Activated T-helper 9 cell treated with anti-CD3 and anti-CD28 coated beads, Interleukin-2, amount 50 U/mL, for 16 hours (primary cell): ENCODE results near the gene CLEC18C.
"Not testable (repeated sequence)": the region's sequence is repeated elsewhere in the genome, so short reads cannot be mapped to it uniquely, and the experiment has no call there.

Source experiments
- DNase-seq: peaks from one replicate; pipeline ENCODE4 v3.0.0-alpha.2; 2020; ENCODE audit warnings: low read depth

The CLEC18C gene

GRCh38 chr16:70159355-70160348 is 13.9 kb upstream of the CLEC18C start:
- no peak for DNase-seq

DNA sequence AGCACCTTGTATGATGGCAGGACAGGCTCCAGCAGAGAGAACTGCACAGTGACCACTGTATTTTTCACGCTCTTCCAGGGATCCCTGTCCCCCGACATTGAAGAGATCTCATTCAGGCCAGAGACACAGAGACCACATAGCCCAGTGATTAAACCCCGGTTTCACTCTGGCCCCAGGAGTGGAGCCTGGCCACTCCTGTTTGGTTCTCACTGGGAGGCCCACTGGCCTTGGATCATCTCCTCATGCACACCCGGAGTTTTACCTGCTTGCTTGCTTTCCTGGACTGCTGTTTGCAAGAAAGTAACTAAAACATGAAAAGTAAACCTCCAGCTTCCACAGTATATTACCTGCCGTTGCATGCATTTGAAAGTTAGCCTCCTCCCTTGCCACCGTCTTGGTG is 13.2 kb upstream of the CLEC18C start:
- DNase-seq = no peak

DNA sequence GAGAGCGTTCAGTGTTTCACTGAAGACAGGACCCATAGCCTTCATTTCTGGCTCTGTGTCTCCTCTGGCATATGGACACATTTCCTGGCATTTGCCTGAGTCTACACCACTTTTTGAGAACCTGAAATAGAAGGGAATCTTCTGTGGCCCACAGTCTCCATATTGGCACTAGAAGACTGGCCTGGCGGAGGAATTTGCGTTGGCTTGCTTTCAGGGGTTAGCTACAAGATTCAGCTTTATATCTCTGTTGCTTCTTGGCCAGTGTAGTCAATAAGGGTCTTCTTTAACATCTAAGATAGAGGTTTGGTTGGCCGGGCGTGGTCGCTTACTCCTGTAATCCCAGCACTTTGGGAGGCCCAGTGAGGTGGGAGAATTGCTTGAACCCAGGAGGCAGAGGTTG is 12.8 kb upstream of the CLEC18C start:
- no peak for DNase-seq

DNA sequence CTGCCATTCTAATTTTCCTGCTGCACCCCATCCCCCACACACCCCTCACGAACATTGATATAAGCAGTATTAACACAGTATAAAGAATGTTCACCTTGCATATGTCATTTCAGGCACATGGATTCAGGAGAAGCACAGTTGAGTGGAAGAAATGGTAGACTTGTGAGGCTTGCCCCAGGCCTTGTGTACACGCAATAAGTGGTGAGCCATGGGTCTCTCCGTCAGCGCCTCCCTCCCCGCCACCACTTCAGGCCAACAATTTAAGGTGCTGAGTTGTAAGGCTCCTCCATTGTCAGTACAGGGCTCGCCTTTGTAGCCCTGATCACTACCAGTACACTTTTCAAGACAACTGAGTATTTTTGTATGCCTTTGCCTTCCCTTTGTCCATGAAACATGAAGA is 12.2 kb upstream of the CLEC18C start:
- DNase-seq = no peak

DNA sequence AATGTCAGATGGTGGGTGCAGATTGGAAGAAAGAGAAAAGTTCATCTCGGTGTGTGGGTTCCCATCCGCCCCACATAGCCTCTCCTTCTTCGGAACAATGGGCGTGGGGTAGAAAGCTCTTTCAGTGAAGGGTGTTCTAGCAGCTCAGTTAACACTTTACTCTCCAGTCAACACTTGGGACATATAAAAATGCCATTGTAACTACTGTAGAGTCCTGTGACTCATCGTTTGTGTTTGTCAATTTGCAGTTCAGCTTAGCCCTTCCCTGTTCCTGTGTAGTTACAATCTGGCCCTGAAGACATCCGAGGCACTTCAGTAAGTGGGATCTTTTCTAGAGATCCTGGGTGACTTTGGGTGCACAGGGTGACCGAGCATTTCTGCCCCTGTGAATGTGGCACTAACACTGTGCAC is 11.5 kb upstream of the CLEC18C start:
- no peak for DNase-seq

GRCh38 chr16:70163596-70163995 is 10.0 kb upstream of the CLEC18C start:
- no peak for DNase-seq

- not testable (repeated sequence) for DNase-seq
Observed at GRCh38 chr16:70166688-70167087, 6.9 kb upstream of the CLEC18C start.

DNA sequence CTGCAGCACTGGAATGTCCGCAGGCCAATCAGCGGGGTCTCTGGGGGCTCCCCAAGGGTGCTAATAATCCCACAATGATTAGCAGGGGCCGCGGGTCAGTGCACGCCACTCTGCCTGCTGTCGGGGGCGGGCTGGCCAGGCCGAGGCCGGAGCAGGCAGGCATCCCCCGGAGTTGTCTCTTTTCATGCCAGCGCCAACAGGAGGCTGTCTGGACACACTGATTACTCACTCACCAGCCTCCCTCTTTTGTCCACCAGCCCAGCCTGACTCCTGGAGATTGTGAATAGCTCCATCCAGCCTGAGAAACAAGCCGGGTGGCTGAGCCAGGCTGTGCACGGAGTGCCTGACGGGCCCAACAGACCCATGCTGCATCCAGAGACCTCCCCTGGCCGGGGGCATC is 329 bp downstream of the CLEC18C start:
- DNase-seq = not testable (repeated sequence)

GRCh38 chr16:70174387-70174932 is 873 bp downstream of the CLEC18C start:
- DNase-seq = not testable (repeated sequence)

DNA sequence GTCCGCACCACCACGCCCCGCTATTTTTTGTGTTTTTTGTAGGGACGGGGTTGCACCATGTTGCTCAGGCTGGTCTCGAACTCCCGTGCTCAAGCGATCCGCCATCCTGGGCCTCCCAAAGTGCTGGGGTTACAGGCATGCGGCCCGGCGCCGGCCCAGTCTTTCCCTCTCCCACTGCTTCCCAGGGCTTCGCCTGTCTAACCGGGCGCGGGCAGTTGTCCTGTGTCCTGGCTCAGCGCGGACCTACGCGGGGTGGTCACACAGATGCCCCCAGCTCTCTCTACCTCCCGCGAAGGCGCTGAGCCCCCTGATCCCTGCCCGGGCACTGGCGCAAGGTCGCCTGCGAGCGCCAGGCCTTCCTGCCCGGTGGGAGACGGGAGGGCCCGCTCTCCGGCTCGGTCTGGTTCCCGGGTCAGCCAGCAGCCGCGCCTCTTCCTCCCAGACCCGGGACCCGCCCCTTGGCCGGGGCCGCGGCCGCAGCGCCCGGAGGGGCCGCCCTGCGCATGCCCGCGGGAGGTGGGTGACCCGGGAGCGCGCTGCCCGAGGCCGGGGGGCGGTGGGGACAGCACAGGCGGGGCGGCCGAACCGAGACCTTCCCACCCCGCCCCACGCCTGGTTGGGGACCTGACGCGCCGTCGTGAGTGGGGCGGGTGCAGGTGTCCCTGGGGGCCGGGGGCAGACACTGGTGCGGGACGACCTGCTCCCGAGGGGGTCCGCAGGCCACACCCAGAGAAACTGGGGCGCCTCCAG is 14.4 kb downstream of the CLEC18C start:
- DNase-seq = not testable (repeated sequence)

- not testable (repeated sequence) for DNase-seq
Observed at GRCh38 chr16:70188608-70188915, 15.0 kb downstream of the CLEC18C start.

DNA sequence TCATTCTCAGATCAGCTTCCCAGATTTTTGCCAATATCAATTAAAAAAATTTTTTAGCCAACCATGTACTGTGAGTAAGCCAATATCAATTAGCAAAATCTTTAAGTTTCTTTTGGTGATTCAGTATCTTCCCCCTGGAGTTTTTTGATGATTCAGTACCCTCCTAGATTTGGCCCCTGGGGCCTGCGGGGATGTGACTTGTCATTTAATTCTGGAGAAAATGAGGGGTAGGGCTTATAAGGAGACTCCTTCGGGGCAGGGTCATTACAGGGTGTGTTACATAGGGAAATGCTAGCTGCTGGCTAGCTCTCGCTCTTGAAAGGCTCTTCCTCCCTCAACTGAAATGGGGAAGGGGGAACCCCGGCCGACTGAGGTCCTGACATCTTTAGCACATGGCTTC is 17.0 kb downstream of the CLEC18C start:
- not testable (repeated sequence) for DNase-seq

DNA sequence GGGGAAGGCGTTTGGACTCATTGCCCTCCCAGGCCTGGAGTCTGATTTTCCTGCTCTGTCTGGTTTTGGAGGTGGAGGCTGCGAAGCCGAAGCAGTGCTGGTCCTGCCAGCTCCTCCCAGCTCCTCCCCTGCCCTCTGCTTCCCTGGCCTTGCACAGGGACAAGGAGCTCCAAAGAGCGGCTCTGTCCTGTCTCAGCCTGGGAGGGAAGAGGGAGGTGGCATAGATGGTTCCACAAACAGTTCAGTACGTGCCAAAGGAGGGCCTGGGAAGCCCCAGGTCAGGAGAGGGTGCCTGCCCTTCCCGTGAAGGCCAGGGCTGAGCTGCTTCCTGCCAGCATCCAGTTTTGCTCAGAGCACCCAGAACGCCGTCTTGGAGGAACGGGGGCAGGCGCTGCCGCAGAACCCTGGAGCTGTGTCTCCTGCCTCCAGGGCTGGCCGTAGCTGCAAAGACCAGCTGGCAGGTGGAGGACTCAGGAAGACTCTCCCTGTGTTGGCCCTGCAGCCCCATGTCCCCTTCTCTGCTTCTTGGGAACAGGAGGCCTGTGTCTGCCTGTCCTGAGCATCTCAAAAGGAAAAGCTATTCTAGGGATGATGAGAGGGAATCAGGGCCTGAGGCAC is 23.2 kb downstream of the CLEC18C start:
- not testable (repeated sequence) for DNase-seq

DNA sequence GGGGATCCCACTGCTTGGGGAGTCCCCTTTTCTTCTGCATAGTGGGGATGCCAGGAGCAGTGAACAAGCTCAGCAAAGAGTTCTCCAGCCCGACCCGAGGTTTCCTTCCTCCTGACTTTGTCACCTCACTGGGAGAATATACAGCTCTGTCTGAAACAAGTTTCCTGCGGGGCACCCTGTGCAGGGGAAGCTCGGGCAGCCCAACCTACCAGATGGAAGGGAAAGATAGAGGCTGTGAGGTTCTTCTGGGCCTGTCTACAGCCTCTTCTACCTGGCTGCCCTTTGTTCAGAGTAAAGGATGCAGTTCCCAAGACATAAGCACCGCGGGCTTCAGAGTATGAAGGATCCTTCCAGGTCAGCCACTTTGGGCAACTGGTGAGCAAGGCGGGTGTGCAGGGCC is 24.0 kb downstream of the CLEC18C start:
- not testable (repeated sequence) for DNase-seq

DNA sequence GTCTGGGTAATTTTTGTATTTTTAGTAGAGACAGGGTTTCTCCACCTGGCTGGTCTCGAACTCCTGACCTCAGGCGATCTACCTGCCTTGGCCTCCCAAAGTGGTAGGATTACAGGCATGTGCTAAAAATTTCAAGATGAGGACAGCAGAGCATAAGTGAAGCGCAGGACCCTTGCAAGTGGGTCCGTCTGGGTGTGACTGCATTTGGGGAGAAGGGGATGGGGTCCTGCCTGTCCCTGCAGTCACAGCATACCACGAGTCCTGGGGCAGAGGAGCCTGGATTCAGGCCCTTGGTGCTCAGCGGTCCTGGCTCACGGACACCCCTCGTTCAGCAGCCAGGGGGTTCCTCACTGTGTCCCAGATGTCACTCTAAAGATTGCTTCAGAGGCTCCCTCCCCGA is 24.6 kb downstream of the CLEC18C start:
- DNase-seq = not testable (repeated sequence)

DNA sequence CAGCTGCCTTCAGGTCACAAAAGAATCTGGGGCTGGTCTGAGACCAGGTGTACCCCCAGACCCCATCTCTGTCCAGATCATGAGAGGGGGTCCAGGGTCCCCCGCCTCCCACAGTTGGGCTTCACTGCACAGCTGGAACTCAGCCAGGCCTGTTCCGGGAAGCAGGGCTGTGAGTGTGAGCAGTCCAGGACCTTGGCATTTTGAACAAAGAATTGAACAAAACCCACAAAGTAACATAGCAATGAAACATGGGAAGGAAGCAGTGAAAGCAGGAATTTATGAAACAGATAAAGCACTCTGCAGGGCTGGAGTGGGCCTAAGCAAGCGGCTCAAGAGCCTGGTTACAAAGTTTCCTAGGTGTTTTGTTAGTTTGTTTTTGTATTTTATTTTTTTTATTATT is 25.1 kb downstream of the CLEC18C start:
- DNase-seq = not testable (repeated sequence)

- not testable (repeated sequence) for DNase-seq
Observed at GRCh38 chr16:70199170-70199569, 25.6 kb downstream of the CLEC18C start.

DNA sequence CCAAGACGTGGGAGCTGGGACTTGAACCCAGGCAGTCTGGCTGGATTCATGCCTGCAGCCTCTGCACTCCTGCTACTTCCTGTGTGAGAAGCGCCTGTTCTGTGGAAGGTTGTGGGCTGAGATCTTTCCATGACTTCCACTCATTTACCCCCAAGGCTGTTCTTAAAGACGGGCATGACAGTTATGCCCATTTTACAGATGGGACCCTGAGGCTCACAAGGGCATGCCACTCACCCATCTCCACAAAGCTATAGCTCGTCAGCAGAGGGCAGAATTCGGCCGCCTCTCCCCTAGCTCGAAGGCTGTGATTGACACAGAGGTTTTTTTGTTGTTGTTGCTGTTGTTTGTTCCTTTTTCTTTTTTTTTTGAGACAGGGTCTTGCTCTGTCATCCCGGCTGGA is 26.5 kb downstream of the CLEC18C start:
- not testable (repeated sequence) for DNase-seq

GRCh38 chr16:70203508-70203907 is 29.9 kb downstream of the CLEC18C start:
- not testable (repeated sequence) for DNase-seq

- DNase-seq = not testable (repeated sequence)
Observed at GRCh38 chr16:70204010-70204409, 30.4 kb downstream of the CLEC18C start.

GRCh38 chr16:70204668-70205405 is 31.2 kb downstream of the CLEC18C start:
- not testable (repeated sequence) for DNase-seq

DNA sequence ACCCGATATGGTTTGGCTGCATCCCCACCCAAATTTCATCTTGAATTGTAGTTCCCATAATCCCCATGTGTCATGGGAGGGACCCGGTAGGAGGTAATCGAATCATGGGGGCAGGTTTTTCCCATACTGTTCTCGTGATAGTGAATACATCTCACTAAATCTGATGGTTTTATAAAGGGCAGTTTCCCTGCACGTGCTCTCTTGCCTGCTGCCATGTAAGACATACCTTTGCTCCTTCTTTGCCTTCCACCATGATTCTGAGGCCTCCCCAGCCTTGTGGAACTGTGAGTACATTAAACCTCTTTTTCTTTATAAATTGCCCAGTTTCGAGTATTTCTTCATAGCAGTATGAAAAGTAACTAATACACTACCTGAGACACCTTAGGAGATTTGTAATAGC is 32.8 kb downstream of the CLEC18C start:
- DNase-seq = not testable (repeated sequence)
